GM18867 (cell line): ENCODE data around the gene MSI2.

Source experiments
- ATAC-seq: cut with Tn5 transposase; IDR thresholded peaks from one replicate; pipeline ENCODE4 v1.9.1; 2021; ENCODE audit warnings: mild to moderate bottlenecking, moderate library complexity; ENCODE audit not compliant: unreplicated experiment

The MSI2 gene

GRCh38 chr17:57684711-57685498, 428.6 kb downstream of the MSI2 start:
- ATAC-seq: no peak

- no peak for ATAC-seq
Measured at GRCh38 chr17:57685499-57686132, 429.3 kb downstream of the MSI2 start.

GRCh38 chr17:57687642-57688041, 431.3 kb downstream of the MSI2 start:
- no peak for ATAC-seq

- ATAC-seq: no peak
Measured at GRCh38 chr17:57689254-57689653, 432.9 kb downstream of the MSI2 start.

- no peak for ATAC-seq
Measured at GRCh38 chr17:57691939-57692338, 435.6 kb downstream of the MSI2 start.

GRCh38 chr17:57692770-57693169, 436.4 kb downstream of the MSI2 start:
- ATAC-seq: no peak

- no peak for ATAC-seq
Measured at GRCh38 chr17:57694051-57694450, 437.7 kb downstream of the MSI2 start.

GRCh38 chr17:57696050-57696449, 439.7 kb downstream of the MSI2 start:
- ATAC-seq: no peak

- no peak for ATAC-seq
Measured at GRCh38 chr17:57697197-57697596, 440.9 kb downstream of the MSI2 start.

GRCh38 chr17:57697891-57698711, 441.8 kb downstream of the MSI2 start:
- ATAC-seq: no peak

GRCh38 chr17:57699751-57700219, 443.5 kb downstream of the MSI2 start:
- ATAC-seq: no peak

GRCh38 chr17:57701124-57701523, 444.8 kb downstream of the MSI2 start:
- no peak for ATAC-seq

- no peak for ATAC-seq
Measured at GRCh38 chr17:57703273-57703672, 446.9 kb downstream of the MSI2 start.

GRCh38 chr17:57704448-57704847, 448.1 kb downstream of the MSI2 start:
- no peak for ATAC-seq

GRCh38 chr17:57705921-57706695, 449.8 kb downstream of the MSI2 start:
- no peak for ATAC-seq

GRCh38 chr17:57706761-57707160, 450.4 kb downstream of the MSI2 start:
- no peak for ATAC-seq

- no peak for ATAC-seq
Measured at GRCh38 chr17:57707892-57708291, 451.6 kb downstream of the MSI2 start.

- no peak for ATAC-seq
Measured at GRCh38 chr17:57708410-57708809, 452.1 kb downstream of the MSI2 start.

GRCh38 chr17:57713140-57713539, 456.8 kb downstream of the MSI2 start:
- ATAC-seq: no peak

GRCh38 chr17:57714665-57715180, 458.4 kb downstream of the MSI2 start:
- no peak for ATAC-seq

GRCh38 chr17:57715981-57716380, 459.7 kb downstream of the MSI2 start:
- no peak for ATAC-seq
